ENCODE results near the gene SLC29A4.
"Not testable (repeated sequence)": the region's sequence is repeated elsewhere in the genome, so short reads cannot be mapped to it uniquely, and the experiment has no call there.

GRCh38 chr7:5276123-5276522 lies 6.6 kb upstream of the SLC29A4 start:
- not testable (repeated sequence) for TF ChIP-seq EZH2 (IDR thresholded peaks at IDR 0.05; ENCODE audit: low read length, unreplicated experiment); CTCF (conservative IDR thresholded peaks at IDR 0.05; ENCODE audit: low read depth, low read length); EZH2phosphoT487 (IDR thresholded peaks at IDR 0.05; ENCODE audit: borderline replicate concordance, low read length)

Measured in PC-3 (cell line).